MCF 10A (cell line): ENCODE data around the gene CIT. TPM values are rescaled to one million over a fixed set of nuclear protein-coding genes. Genes with fewer than 3 reads are reported as not detected.

Experiments
- BruUV-seq: library from RNA; stranded (reverse); fragments of 400-500 nt; replicated peaks from 2 replicates; lab custom pipeline; 2021; lab: Mats Ljungman, UMichigan
- CTCF ChIA-PET: fragments of 300-600 bp; sonication (Branson Sonifier 250); formaldehyde crosslinking; extraction: SDS; loops from one replicate; lab custom pipeline; 2021; ENCODE audit warnings: antibody characterized with exemption, inconsistent platforms; lab: Yijun Ruan, JAX
- POLR2A ChIA-PET: fragments of 300-600, 350-650 bp; sonication (Branson Sonifier 250); formaldehyde crosslinking; extraction: SDS; loops from one replicate; lab custom pipeline; 2020; ENCODE audit warnings: antibody characterized with exemption, inconsistent platforms; lab: Yijun Ruan, JAX
- DNase-seq: peaks from one replicate; pipeline ENCODE4 v3.0.0-alpha.2; 2018; ENCODE audit not compliant: unreplicated experiment
- H3K27ac Mint-ChIP-seq: one replicate; pipeline ENCODE4 v1.8.0; 2022; ENCODE audit warnings: mild to moderate bottlenecking, low read depth, mixed read lengths; ENCODE audit not compliant: unreplicated experiment
- H3K27me3 Mint-ChIP-seq: one replicate; pipeline ENCODE4 v1.8.0; 2022; ENCODE audit warnings: mixed read lengths; ENCODE audit not compliant: insufficient read depth, unreplicated experiment
- H3K36me3 Mint-ChIP-seq: one replicate; pipeline ENCODE4 v1.8.0; 2022; ENCODE audit warnings: mild to moderate bottlenecking, moderate library complexity, mixed read lengths; ENCODE audit not compliant: insufficient read depth, unreplicated experiment
- H3K4me1 Mint-ChIP-seq: one replicate; pipeline ENCODE4 v1.8.0; 2022; ENCODE audit warnings: mixed read lengths; ENCODE audit not compliant: insufficient read depth, unreplicated experiment
- H3K4me3 Mint-ChIP-seq: one replicate; pipeline ENCODE4 v1.8.0; 2022; ENCODE audit warnings: mild to moderate bottlenecking, moderate library complexity, mixed read lengths; ENCODE audit not compliant: unreplicated experiment
- H3K9me3 Mint-ChIP-seq: one replicate; pipeline ENCODE4 v1.8.0; 2022; ENCODE audit warnings: mixed read lengths; ENCODE audit not compliant: unreplicated experiment
- CTCF ChIP-seq: fragments of 200-600 bp; IDR thresholded peaks from one replicate; pipeline ENCODE4 v1.8.0; 2022; ENCODE audit warnings: antibody characterized with exemption, mild to moderate bottlenecking; ENCODE audit not compliant: unreplicated experiment
- intact Hi-C: fragments of 100-400 bp; cut with micrococcal nuclease; formaldehyde crosslinking; loops from 2 replicates; pipeline ENCODE4 v1.14.1; 2022
- total RNA-seq: library from RNA; stranded (reverse); gene quantifications from 2 replicates; pipeline ENCODE4 v1.2.3, GENCODE V29; 2022

Gene CIT
- total RNA-seq, 1 experiment from 2014 or later: 25.0 TPM

DNA sequence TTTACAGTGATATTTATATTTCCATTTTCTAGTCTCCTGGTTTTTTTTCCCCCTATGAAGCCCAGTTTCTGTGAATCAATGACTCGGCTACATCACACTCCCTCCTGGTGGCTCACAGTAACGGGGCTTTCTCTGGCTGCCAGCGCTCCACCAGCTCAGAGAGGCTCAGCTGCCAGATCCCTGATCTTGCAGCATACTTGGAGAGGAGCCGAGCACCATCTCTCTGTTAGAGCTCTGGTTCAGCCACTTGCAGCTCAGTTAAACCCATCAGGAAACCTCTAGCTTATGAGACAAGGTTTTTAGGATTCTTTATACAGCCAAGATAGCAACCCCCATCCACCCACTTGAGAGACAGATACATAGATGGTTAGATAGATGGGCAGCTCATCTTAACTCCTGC, 74.6 kb downstream of the CIT start:
- H3K9me3 Mint-ChIP-seq: no peaks in the 10 kb centered on the region
- H3K36me3 Mint-ChIP-seq: peaks cover 6% of the 10 kb centered on the region
- H3K27me3 Mint-ChIP-seq: no peaks in the 10 kb centered on the region
- BruUV-seq: no TSS peak
- no peak for TF ChIP-seq CTCF
- POLR2A ChIA-PET: no interaction called here
- CTCF ChIA-PET: interaction anchor here (0.6 to 4.0 kb wide), 6 partner anchors 9 to 615 kb away, joined by 3 to 28 read pairs (median 4); no protein-coding TSS in a partner anchor
- no peak for DNase-seq
- no peak overlapping the region for H3K4me3 Mint-ChIP-seq
- H3K4me1 Mint-ChIP-seq: peaks cover 6% of the 10 kb centered on the region
- intact Hi-C loops: no loop called here
- H3K27ac Mint-ChIP-seq: no peak overlapping the region

- no peak for DNase-seq
- no peaks in the 10 kb centered on the region for H3K27me3 Mint-ChIP-seq
- no TSS peak for BruUV-seq
- H3K27ac Mint-ChIP-seq: no peak overlapping the region
- intact Hi-C loops: no loop called here
- H3K9me3 Mint-ChIP-seq: no peaks in the 10 kb centered on the region
- CTCF ChIA-PET: interaction anchor here (1.8 kb wide), 1 partner anchor 16 kb away, joined by 11 read pairs; no protein-coding TSS in a partner anchor
- no peak overlapping the region for H3K4me3 Mint-ChIP-seq
- H3K4me1 Mint-ChIP-seq: no peaks in the 10 kb centered on the region
- no peaks in the 10 kb centered on the region for H3K36me3 Mint-ChIP-seq
- POLR2A ChIA-PET: no interaction called here
- no peak for TF ChIP-seq CTCF
These were observed 80.0 kb downstream of the CIT start for GRCh38 chr12:119797090-119797489.

- Mint-ChIP-seq H3K27me3 (no peaks in the 10 kb centered on the region), H3K4me3 (no peak overlapping the region), H3K36me3 (peaks cover under 1% of the 10 kb centered on the region), H3K9me3 (no peaks in the 10 kb centered on the region), H3K27ac (no peak overlapping the region), H3K4me1 (no peaks in the 10 kb centered on the region)
- intact Hi-C loops: no loop called here
- ChIA-PET POLR2A (no interaction called here), CTCF (no interaction called here)
- BruUV-seq: no TSS peak
- no peak for DNase-seq
- TF ChIP-seq CTCF: no peak
These were observed 80.8 kb downstream of the CIT start for GRCh38 chr12:119796292-119796691.

DNA sequence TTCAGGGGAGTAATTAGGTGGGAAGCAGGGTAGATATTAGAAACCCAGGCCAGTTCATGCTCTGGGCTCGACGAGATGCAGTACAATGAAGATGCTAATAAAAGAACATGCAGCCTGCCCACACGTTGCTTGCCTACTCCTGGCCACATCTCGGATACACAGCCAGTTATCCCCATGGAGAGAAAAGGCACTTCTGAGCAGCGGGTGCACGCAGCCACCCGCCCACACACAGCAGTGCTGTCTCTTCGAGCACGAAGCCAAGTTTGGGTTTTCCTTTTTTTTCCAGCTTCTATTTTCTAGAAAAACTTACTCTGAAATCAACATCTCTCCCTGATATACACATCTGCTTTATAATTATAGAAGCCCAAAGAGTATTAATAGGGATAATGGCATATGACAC, 85.7 kb downstream of the CIT start:
- BruUV-seq: no TSS peak

More for the DNA sequence above, 85.7 kb downstream of the CIT start:
- CTCF ChIA-PET: interaction anchor here (1.2 kb wide), 1 partner anchor 10 kb away, joined by 5 read pairs; no protein-coding TSS in a partner anchor
- no peak for TF ChIP-seq CTCF
- H3K9me3 Mint-ChIP-seq: no peaks in the 10 kb centered on the region
- intact Hi-C loops: no loop called here
- no peaks in the 10 kb centered on the region for H3K4me1 Mint-ChIP-seq
- H3K27ac Mint-ChIP-seq: no peak overlapping the region
- H3K27me3 Mint-ChIP-seq: no peaks in the 10 kb centered on the region
- POLR2A ChIA-PET: no interaction called here
- no peak for DNase-seq
- H3K36me3 Mint-ChIP-seq: peaks cover 4% of the 10 kb centered on the region
- H3K4me3 Mint-ChIP-seq: no peak overlapping the region
